HG02623 (cell line): ENCODE measurements around the gene SMYD1.

Source experiments
- ATAC-seq: cut with Tn5 transposase; IDR thresholded peaks from one replicate; pipeline ENCODE4 v1.9.1; 2021; ENCODE audit warnings: moderate library complexity; ENCODE audit not compliant: unreplicated experiment

Gene SMYD1

GRCh38 chr2:88121678-88122077 is 54.1 kb downstream of the SMYD1 start:
- no peak for ATAC-seq

DNA sequence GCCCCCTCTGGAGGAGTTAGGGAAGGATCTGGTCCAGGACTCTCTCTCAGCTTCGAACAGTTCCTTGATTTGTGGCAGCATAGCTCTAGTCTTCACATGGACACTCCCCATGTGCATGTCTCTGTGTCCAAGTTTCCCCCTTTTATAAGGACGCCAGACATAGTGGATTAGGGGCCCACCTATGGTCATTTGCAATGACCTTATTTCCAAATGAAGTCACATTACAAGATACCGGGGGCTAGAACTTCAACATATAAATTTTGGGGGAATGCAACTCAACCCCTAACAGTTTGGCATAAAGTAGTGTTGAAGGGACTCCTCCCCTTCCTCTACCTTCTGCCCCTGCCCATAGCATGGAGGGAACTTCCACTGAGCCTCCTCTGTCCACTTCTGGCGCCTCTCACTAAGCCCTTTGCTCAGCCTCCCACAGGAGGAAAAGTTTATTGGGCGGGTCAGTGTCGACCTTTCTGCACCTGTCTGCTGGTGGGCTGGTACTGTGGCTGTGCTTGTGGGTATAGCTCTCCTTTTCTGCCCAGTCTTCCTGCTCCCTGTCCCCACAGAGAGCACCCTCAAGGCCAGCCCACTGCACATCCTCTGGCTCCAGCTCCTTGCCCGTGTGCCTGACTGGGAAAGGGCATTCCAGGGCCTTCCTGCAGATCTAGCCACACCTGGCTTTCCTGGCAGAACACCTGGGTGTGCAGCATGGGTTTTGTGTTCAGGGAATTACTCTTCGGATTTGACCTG is 54.7 kb downstream of the SMYD1 start:
- no peak for ATAC-seq

GRCh38 chr2:88123164-88123974 is 55.7 kb downstream of the SMYD1 start:
- no peak for ATAC-seq

DNA sequence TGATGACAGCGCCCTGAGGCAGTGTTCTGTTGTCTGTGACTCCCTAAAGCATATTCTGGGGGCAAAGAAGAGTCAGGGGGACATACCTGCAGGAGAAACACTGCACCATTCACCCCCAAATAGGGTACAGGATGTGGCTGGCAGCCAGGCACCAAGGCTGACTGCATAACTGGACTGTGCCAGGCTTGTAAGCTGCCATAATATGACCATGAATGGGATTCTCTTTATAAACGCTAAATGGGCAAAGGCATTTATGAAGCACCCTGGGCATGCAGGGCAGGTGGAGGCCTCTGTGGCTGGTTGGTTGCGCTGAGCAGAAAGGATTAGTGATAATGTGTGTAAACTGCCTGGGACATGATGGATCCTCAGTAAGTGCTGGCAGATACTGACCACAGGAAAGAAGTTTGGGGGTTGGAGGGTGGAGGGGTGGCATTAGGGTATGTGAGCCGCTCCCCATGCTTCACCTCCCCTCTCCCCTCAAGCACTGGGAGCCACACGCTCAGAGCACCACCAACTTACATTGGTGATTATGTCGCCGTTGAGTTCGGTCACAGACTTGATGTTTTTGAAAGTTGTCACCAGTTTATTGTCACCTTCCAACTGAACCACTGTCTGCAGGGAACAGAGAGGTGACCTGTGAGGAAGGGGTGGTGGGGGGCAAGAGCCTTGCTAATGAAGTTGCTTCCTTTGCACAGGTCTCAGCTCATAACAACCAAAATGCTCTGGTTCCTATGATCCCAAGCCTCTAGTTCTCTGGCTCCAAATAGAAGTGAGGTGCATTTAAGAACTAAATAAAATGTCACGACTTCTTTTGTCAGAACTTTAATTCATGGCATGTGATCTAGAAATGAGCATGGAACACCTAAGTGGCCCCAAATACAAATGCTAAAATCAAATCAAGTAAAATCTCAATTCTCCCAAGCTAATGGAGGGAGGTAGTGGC is 56.6 kb downstream of the SMYD1 start:
- no peak for ATAC-seq

- no peak for ATAC-seq
Measured at GRCh38 chr2:88125344-88125923, 57.8 kb downstream of the SMYD1 start.

DNA sequence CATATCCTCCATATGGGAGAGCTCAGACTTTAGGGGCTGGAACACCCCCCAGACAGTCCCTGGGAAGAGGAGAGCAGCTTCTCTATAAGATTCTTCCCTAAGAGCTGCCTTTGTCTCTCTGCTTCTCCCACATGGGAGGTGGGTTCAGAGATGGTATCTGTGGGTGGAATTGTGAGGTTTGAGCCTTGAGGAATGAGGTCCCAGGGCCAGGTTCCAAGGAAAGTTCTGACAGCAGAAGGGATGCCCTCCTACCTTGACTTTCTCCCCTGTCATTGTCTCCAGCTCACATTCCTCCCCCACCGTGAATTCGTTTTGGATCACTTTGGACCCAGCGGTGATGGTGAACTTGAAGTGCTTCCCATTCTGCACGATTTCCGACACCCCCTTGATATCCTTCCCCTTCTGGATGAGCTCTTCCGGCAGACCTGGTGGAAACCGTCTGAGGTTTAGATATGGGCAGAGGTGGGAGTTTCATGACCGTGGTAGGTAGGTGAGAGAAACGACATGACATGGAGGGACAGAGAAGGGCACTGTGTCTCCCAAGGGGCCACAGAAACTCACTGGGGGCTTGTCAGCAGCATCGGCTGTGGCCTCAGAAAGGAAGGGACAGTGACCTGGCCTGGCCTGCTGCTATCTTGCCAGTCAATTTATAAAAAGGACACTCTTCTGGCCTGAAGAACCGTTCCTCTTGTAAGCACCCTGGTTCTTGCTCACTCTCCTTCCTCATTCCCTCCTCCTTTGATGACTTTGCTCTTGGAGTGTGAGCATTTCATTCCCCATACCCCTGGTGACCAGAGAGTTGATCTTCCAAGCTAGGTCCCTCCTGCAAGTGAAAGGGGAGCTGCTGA is 58.5 kb downstream of the SMYD1 start:
- no peak for ATAC-seq

DNA sequence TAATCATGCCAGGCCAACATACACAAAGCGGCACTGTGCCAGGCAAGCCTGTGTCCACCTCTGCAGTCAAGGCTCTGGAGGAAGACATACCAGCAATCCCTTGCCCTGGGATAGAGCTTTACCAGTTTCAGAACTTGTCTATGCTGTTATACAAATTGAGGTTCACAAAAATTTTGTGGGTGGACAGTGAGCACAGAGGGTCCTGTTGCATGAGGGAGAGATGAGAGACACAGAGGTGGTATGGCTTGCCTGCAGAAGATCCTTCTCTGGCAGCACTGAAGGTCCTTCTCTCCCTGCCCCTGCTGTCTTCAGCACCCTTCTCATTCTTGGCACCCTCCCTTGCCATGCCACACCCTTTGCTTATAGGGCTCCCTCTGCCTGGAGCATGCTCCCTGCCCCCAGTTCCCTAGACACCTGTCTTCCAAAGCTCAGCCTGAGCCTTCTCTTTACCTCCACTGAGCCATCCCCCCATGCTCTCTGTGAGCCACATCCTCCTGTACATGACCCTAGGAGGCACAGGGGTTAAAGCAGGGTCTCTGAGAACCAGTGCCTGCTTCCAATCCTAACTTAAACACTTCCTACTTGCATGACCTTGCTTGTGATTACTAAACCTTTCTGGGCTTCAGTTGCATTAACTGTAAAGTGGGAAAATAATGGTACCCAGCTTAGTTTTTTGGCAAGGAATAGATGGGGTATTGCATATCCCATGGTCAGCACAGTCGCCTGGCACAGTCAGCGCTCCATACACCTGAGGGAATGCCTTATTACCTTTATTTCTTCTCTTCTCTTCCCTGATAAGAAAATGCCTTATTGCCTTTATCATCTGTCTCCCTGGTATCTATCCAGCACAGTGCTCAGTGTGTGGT is 59.4 kb downstream of the SMYD1 start:
- no peak for ATAC-seq

GRCh38 chr2:88127638-88127887 is 59.9 kb downstream of the SMYD1 start:
- no peak for ATAC-seq

- ATAC-seq: no peak
Measured at GRCh38 chr2:88127888-88128653, 60.4 kb downstream of the SMYD1 start, which contains the start of gene FABP1. Gene FABP1, minus strand, starts transcription at chr2:88128062. Its CDS starts 45 bp downstream, at chr2:88128017.

GRCh38 chr2:88128654-88129312 is 61.2 kb downstream of the SMYD1 start:
- no peak for ATAC-seq

DNA sequence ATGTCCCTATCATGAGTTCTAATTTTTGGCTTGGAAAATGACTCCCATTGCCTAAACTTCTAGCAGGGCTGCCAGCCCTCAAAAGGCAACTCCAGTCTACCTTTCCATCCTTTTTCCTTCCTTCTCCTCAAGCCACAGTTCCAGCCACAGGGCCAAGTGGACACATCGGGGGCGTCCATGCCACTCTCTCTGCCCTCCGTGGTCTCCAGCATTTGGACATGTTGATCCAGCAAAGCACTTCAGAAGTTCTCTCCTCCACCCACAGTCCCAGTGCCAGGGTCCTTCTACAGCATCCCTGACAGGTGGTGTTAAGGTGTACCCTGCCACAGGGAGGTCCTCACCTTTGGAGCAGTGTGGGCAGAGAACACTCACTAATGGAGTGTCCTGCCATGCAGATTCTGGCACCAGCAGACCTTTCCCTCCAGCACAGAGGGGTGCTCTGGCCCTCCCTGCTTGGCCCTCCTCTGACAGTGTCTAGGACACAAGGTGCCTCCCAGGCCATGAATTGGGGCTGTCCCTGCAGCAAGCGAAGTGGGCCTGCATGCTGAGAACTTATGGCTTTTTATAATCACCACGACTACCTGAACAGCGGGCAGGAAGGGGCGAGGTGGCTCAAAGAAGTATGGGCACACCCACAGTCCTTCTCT is 61.8 kb downstream of the SMYD1 start:
- ATAC-seq: no peak

- no peak for ATAC-seq
Measured at GRCh38 chr2:88131201-88131998, 63.8 kb downstream of the SMYD1 start.

DNA sequence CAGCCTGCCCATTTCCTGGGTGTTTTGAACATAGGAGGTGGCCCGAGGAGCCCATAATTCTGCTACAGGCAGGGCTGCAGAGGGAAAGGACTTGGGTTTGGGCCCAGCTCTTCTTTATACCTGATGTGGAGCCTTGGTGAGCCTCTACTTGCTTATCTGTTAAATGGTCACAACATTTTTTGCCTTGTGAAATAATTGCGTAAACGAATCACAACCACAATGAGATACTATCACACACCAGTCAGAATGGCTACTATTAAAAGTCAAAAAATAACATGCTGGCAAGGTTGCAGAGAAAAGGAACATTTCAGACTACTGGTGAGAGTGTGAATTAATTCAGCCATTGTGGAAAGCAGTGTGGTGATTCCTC is 64.4 kb downstream of the SMYD1 start:
- no peak for ATAC-seq

DNA sequence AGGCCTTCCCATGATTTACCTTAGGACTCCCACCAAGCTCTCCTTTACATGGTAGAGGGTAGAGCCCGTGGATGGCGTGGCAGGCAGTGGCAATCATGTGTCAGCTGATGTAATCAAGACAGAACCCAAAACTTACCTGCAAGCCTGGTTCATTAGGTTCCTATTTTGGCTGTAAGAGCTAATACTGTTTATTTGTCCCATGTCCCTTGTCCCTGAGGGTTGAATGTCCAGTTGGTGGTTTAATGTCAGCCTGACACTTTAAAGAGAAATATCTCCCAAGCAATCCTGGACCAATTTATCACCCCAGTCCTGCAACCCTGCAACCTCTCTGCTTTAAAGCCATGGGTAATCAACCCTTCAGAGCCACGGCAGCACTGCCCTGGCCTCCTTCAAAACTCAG is 66.2 kb downstream of the SMYD1 start:
- no peak for ATAC-seq

DNA sequence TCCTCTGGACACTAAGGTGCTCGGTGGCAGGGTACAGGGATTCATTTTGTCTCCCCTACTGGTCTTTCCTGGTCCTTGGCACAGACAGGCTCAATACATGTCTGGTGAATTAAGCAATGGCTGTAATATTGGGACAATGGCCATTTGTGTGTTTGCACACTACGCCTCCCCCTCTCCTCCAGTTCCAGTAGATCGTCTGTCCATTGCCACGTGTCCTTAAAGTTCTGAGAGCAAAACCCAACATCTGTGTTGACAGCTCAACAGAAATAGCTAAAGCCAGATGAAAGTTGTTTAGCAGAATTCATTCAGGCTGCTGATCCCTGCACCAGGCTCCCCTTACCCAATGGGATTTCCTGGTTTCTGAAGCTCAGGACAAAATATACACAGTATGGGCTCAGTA is 69.2 kb downstream of the SMYD1 start:
- ATAC-seq: no peak

DNA sequence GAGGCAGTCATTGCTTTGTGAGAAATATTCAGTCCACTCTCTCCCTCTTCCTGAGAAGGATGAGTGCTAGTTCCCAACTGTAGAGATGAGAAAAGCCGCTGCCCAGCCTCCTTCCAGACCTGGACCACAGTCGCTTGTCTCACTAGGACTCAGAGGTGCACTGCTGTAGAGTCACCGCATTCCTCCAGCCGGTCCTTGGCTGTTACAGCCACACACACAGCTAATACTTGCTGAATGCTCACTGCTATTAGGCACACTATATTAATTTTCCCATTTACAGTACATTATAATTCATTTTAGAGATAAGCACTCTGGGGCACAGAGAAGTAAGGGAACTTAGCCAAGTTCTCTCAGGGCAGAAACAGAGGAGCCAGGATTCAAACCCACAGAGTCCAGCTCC is 70.2 kb downstream of the SMYD1 start:
- ATAC-seq: no peak

DNA sequence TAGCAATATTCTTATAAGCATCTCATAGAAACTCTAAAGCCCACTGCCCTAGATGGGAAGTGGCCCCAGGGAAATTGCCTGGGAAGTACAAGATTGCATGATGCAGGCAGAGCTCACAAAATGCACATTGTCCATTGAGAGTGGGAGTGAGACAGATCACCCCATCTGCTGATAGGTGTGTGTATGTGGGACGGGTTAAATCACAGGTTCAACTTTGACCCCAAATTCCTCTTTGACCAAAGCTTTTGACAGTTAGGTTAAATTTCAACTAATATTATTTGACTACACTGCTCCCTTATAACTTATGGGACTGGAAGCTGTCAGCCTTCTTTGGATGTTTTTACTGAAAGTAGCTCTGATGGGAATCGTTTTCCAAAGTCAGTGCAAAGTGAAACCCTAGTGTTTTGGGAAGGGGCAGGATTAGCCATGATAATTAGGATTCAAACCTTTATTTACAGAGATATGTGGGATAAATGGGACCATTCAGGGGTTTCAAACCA is 71.6 kb downstream of the SMYD1 start:
- no peak for ATAC-seq
